GM12892 (cell line): ENCODE results near the gene SMARCA2.

ENCODE experiments used
- POLR2A ChIP-seq: IDR thresholded peaks from 2 replicates; pipeline ENCODE4 v1.6.1; 2011; ENCODE audit warnings: low read depth, low read length, control low read depth
- POLR2AphosphoS5 ChIP-seq: IDR thresholded peaks from 2 replicates; pipeline ENCODE4 v1.6.1; 2011; ENCODE audit warnings: low read depth, low read length, control low read depth
- TAF1 ChIP-seq: IDR thresholded peaks from 2 replicates; pipeline ENCODE4 v1.6.1; 2011; ENCODE audit warnings: low read depth, mild to moderate bottlenecking, control low read depth, low read length, borderline replicate concordance

DNA sequence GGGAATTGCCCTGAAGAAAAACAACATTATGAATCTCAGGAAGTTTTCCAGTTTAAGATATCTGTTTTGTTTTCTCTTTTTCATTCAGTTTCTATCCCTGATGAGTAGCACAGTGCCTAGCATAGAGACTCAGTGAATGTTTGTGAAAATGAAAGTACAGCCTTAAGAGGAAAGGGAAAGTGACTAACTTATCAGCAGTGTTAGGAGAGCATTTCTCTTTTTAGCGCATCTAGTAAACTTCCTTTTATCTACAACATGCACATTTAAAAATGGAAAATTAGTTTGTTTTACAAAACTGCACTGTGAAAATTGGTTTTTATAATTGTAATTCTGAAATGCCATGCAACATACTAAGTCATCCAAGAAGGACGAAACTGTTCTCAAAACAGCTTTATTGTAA is 110.8 kb downstream of the SMARCA2 start:
- TF ChIP-seq POLR2AphosphoS5, result no peak
- no peak for TF ChIP-seq POLR2A
- no peak for TF ChIP-seq TAF1
